Keratinocyte (primary cell): Measurements from ENCODE around the gene HOPX. TPM values are rescaled to one million over a fixed set of nuclear protein-coding genes. Genes with fewer than 3 reads are reported as not detected.
A peak's percentile ranks its signal among the peaks of the same experiment; 100 is the strongest.

Source experiments
- DNase-seq: peaks from one replicate; pipeline ENCODE4 v3.0.0-alpha.2; 2011; ENCODE audit warnings: low read depth, missing footprints, low spot score
- FAIRE-seq: peaks from 2 replicates; lab custom pipeline; 2011; peaks lifted over from hg19 to GRCh38; lab: Jason Lieb, UNC
- H2AFZ ChIP-seq: 2 replicates; pipeline ENCODE4 v1.6.0; 2012; ENCODE audit warnings: low read length, control low read depth, inconsistent platforms; ENCODE audit not compliant: control insufficient read depth
- H3K27ac ChIP-seq: 2 replicates; pipeline ENCODE4 v1.5.1; 2011; ENCODE audit warnings: low read length; ENCODE audit not compliant: control insufficient read depth, insufficient read depth
- H3K27me3 ChIP-seq: 3 replicates; pipeline ENCODE4 v1.6.0; 2011; ENCODE audit warnings: low read length; ENCODE audit not compliant: control insufficient read depth, insufficient read depth; ENCODE audit errors: extremely low read depth
- H3K36me3 ChIP-seq, 2 experiments: 2 replicates in 1 of 2; 3 replicates in 1 of 2; pipeline ENCODE4 v1.5.1; 2011; ENCODE audit warnings: low read length in 2 of 2, mild to moderate bottlenecking in 1 of 2; ENCODE audit not compliant: control insufficient read depth in 2 of 2, insufficient read depth in 2 of 2; ENCODE audit errors: extremely low read depth in 1 of 2
- H3K4me1 ChIP-seq: 3 replicates; pipeline ENCODE4 v1.5.1; 2011; ENCODE audit warnings: low read length; ENCODE audit not compliant: control insufficient read depth, insufficient read depth; ENCODE audit errors: extremely low read depth
- H3K4me2 ChIP-seq: 3 replicates; pipeline ENCODE4 v1.6.0; 2011; ENCODE audit warnings: low read depth, low read length; ENCODE audit not compliant: control insufficient read depth, insufficient read depth; ENCODE audit errors: extremely low read depth
- H3K4me3 ChIP-seq, 3 experiments: fragments of 200-600 bp in 1 of 3; sonication (generic) in 1 of 3; 2 replicates in 2 of 3; 3 replicates in 1 of 3; pipeline ENCODE4 v1.5.1; 2011 to 2016; ENCODE audit warnings: low read length in 3 of 3, mild to moderate bottlenecking in 3 of 3, control low read depth in 2 of 3, inconsistent platforms in 1 of 3, low read depth in 1 of 3, mixed read lengths in 1 of 3, mixed run types in 1 of 3, moderate library complexity in 1 of 3; ENCODE audit not compliant: control insufficient read depth in 2 of 3, insufficient read depth in 2 of 3; ENCODE audit errors: extremely low read depth in 1 of 3
- H3K79me2 ChIP-seq: 2 replicates; pipeline ENCODE4 v1.6.0; 2012; ENCODE audit warnings: low read length; ENCODE audit not compliant: control insufficient read depth, insufficient read depth
- H3K9ac ChIP-seq: 3 replicates; pipeline ENCODE4 v1.6.0; 2011; ENCODE audit warnings: low read length; ENCODE audit not compliant: control insufficient read depth, insufficient read depth; ENCODE audit errors: extremely low read depth
- H3K9me1 ChIP-seq: 3 replicates; pipeline ENCODE4 v1.6.0; 2011; ENCODE audit warnings: low read length; ENCODE audit not compliant: control insufficient read depth, insufficient read depth; ENCODE audit errors: extremely low read depth
- H3K9me3 ChIP-seq: 2 replicates; pipeline ENCODE4 v1.5.1; 2012; ENCODE audit warnings: low read depth, low read length; ENCODE audit not compliant: control insufficient read depth
- H4K20me1 ChIP-seq: 3 replicates; pipeline ENCODE4 v1.6.0; 2011; ENCODE audit warnings: low read length; ENCODE audit not compliant: control insufficient read depth, insufficient read depth; ENCODE audit errors: extremely low read depth
- EZH2 ChIP-seq: IDR thresholded peaks from one replicate; pipeline ENCODE4 v1.6.1; 2012; ENCODE audit warnings: inconsistent platforms, mild to moderate bottlenecking, low read length, moderate library complexity
- dilution Hi-C: fragments of 300-500 bp; cut with MboI; formaldehyde crosslinking; loops from one replicate; pipeline ENCODE4 v1.7.0; 2020; ENCODE audit warnings: low sequenced_read_pairs; ENCODE audit not compliant: extremely low pct_ligation_motif_present
- polyA plus RNA-seq, 5 experiments: library from polyadenylated mRNA; depleted of rRNA in 3 of 5; stranded (reverse) in 3 of 5; stranded (forward) in 1 of 5; unstranded in 1 of 5; fragments of >200 nt; gene quantifications; 1 replicate in 1 of 5; 2 replicates in 3 of 5; 3 replicates in 1 of 5; pipeline versions ENCODE4 v1.2.1 to v1.2.3, GENCODE V29; 2011 to 2012; ENCODE audit warnings: missing spikeins in 2 of 5, low read depth in 1 of 5, low replicate concordance in 1 of 5
- TF ChIP-seq, protein P1 (sequence below), 3 experiments: IDR thresholded peaks in 1 of 3; conservative IDR thresholded peaks in 1 of 3; optimal IDR thresholded peaks in 1 of 3; 2 replicates in 2 of 3; 3 replicates in 1 of 3; pipeline versions ENCODE3 to v1.5.1; 2011; ENCODE audit warnings: low read length in 3 of 3, mild to moderate bottlenecking in 3 of 3, moderate library complexity in 2 of 3, control low read depth in 1 of 3, inconsistent platforms in 1 of 3; ENCODE audit not compliant: insufficient read depth in 2 of 3; ENCODE audit errors: extremely low read depth in 1 of 3

HOPX gene
- polyA plus RNA-seq, 1 donor (not counting 4 experiments of a cell fraction or from before 2014, with no cell fraction given): 8.5 TPM

DNA sequence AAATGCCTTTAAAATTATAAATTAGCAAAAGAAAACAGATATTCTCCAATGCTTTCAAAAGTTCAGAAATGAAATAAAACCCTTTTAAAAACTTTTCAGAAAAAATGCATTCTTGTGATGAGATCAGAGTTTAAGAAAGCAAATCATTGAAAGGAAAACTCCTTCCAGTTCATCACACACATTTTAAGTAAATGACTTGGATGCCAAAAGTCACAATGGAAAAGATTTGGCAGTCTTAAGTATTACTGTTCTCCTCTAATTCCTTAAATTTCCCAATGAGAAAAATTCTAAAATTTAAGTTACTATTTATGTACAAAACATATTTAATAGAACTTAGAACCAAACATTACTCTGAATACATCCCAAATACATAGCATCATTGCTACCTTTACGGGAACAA lies 21.1 kb downstream of the HOPX start:
- Histone ChIP-seq H4K20me1 (no peaks in the 10 kb centered on the region), H3K79me2 (no peaks in the 10 kb centered on the region), H3K27me3 (peaks cover 70% of the 10 kb centered on the region), H3K27ac (no peak overlapping the region), H3K4me1 (peaks cover 28% of the 10 kb centered on the region), H2AFZ (no peak overlapping the region), H3K9ac (no peak overlapping the region), H3K36me3 (no peaks in the 10 kb centered on the region), H3K4me2 (no peak overlapping the region), H3K9me1 (no peaks in the 10 kb centered on the region), H3K4me3 (no peak overlapping the region), H3K9me3 (no peaks in the 10 kb centered on the region)
- DNase-seq (no peak), FAIRE-seq (no peak)
- dilution Hi-C loops: no loop called here
- TF ChIP-seq EZH2: no peak
- TF ChIP-seq, protein P1, sequence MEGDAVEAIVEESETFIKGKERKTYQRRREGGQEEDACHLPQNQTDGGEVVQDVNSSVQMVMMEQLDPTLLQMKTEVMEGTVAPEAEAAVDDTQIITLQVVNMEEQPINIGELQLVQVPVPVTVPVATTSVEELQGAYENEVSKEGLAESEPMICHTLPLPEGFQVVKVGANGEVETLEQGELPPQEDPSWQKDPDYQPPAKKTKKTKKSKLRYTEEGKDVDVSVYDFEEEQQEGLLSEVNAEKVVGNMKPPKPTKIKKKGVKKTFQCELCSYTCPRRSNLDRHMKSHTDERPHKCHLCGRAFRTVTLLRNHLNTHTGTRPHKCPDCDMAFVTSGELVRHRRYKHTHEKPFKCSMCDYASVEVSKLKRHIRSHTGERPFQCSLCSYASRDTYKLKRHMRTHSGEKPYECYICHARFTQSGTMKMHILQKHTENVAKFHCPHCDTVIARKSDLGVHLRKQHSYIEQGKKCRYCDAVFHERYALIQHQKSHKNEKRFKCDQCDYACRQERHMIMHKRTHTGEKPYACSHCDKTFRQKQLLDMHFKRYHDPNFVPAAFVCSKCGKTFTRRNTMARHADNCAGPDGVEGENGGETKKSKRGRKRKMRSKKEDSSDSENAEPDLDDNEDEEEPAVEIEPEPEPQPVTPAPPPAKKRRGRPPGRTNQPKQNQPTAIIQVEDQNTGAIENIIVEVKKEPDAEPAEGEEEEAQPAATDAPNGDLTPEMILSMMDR (optimal IDR thresholded peaks at IDR 0.05 in 1 of 3, IDR thresholded peaks at IDR 0.05 in 1 of 3, conservative IDR thresholded peaks at IDR 0.05 in 1 of 3; ENCODE audit: extremely low read depth in 1 of 3, insufficient read depth in 2 of 3, low read length in 3 of 3): no peak

DNA sequence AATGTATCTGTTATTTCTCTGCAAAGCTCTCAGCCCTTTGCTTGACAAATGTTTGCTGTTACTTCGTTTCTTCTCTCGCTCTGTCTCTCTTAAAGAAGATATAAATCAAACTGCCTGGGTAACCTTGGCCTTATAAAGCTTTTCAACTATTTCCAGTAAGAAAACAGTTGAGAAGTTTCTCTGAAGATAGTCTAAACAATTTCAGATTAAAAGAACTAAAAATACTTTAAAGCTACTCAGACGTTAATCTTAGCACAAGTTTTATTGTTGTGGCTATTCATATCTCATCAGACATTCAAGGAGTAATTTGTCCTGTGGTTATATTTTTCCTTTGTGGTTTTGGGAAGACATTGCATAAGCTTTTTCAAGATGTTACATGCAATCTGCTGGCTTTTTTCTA lies 22.6 kb downstream of the HOPX start:
- peak overlapping the region; percentile 3 for H3K4me2 ChIP-seq
- DNase-seq: no peak

More for the DNA sequence above, 22.6 kb downstream of the HOPX start:
- no peak for FAIRE-seq
- H3K9me1 ChIP-seq: no peaks in the 10 kb centered on the region
- no peaks in the 10 kb centered on the region for H3K79me2 ChIP-seq
- peaks cover 71% of the 10 kb centered on the region for H3K27me3 ChIP-seq
- H3K9me3 ChIP-seq: no peaks in the 10 kb centered on the region
- H4K20me1 ChIP-seq: no peaks in the 10 kb centered on the region
- H3K4me1 ChIP-seq: peaks cover 32% of the 10 kb centered on the region
- dilution Hi-C loops: no loop called here
- no peak for TF ChIP-seq EZH2
- TF ChIP-seq, protein P1 (optimal IDR thresholded peaks at IDR 0.05 in 1 of 3, IDR thresholded peaks at IDR 0.05 in 1 of 3, conservative IDR thresholded peaks at IDR 0.05 in 1 of 3; ENCODE audit: extremely low read depth in 1 of 3, insufficient read depth in 2 of 3, low read length in 3 of 3): no peak
- no peak overlapping the region for H3K4me3 ChIP-seq
- H3K9ac ChIP-seq: no peak overlapping the region
- no peaks in the 10 kb centered on the region for H3K36me3 ChIP-seq
- H3K27ac ChIP-seq: no peak overlapping the region
- no peak overlapping the region for H2AFZ ChIP-seq
